ENCODE data around the gene PNKP. TPM values are rescaled to one million over a fixed set of nuclear protein-coding genes. Genes with fewer than 3 reads are reported as not detected.

PNKP gene
- total and polyA plus RNA-seq, 9 of the 15 experiments (the other 6 are each of a cell fraction or from before 2014, with no cell fraction given): 2.8 to 85.4 (median 25.3) TPM

DNA sequence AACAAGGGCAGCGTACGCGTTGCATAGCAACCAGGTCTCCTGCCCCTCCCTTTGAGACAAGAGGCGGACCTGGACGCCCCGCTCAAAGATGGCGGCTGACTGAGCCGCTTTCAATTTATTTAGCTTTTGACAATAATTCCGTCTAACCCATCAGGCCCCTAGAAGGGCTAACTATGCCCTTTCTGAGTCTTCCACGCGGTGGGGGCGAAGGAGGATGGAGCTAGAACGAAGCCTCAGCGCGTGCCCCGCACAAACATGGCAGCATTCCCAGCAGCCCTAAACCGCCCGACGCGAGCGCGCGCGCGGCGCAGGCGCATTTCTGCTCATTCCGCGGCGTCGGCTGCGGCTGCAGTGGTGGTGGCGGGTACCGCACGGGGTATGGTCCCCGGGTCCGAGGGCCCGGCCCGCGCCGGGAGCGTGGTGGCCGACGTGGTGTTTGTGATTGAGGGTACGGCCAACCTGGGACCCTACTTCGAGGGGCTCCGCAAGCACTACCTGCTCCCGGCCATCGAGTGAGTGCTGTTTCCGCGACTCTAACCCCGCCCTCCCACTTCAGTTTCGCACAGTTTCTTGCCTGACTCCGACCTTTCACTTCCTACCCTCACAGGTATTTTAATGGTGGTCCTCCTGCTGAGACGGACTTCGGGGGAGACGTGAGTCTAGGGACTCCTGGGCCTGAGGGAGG, 49.3 kb downstream of the PNKP start, which contains the start of gene MED25 (continued):
- TF ChIP-seq ELF2 (CRISPR knock-in tag; IDR thresholded peaks at IDR 0.05) (no peak), ZNF143 (CRISPR knock-in tag; IDR thresholded peaks at IDR 0.05) (peak; percentile 75), ELK1 (CRISPR knock-in tag; IDR thresholded peaks at IDR 0.05) (no peak), SREBF1 (IDR thresholded peaks at IDR 0.05; ENCODE audit: borderline replicate concordance, low read depth, low read length) (no peak), ZBTB12 (CRISPR knock-in tag; IDR thresholded peaks at IDR 0.05) (0 out of 2 replicates have a peak, but pooled peaks have one; percentile 29), ZNF174 (CRISPR knock-in tag; IDR thresholded peaks at IDR 0.05) (no peak), ZSCAN29 (IDR thresholded peaks at IDR 0.05) (no peak), TEAD2 (tag; IDR thresholded peaks at IDR 0.05) (no peak), BRCA1 (IDR thresholded peaks at IDR 0.05) (no peak), BRCA1 (CRISPR knock-in tag; IDR thresholded peaks at IDR 0.05) (no peak), EP400 (IDR thresholded peaks at IDR 0.05) (peak; percentile 53; the same call in 1 of the 2 replicates), POU5F1 (IDR thresholded peaks at IDR 0.05; ENCODE audit: borderline replicate concordance, low read depth, low read length, partially characterized antibody) (no peak), KDM1A (IDR thresholded peaks at IDR 0.05) (no peak), SETDB1 (IDR thresholded peaks at IDR 0.05; ENCODE audit: low read length) (no peak), PKNOX1 (IDR thresholded peaks at IDR 0.05) (no peak), ZNF79 (CRISPR knock-in tag; IDR thresholded peaks at IDR 0.05; ENCODE audit: low read depth) (no peak), ARID1B (IDR thresholded peaks at IDR 0.05) (no peak), DDX20 (tag; IDR thresholded peaks at IDR 0.05; ENCODE audit: low read depth) (no peak), SMAD3 (CRISPR knock-in tag; conservative IDR thresholded peaks at IDR 0.05) (peak; percentile 77; the same call in 1 of the 2 replicates), OTX1 (CRISPR knock-in tag; IDR thresholded peaks at IDR 0.05) (0 out of 2 replicates have a peak, but pooled peaks have one; percentile 10), ZBTB2 (IDR thresholded peaks at IDR 0.05) (no peak), ID3 (CRISPR knock-in tag; IDR thresholded peaks at IDR 0.05) (no peak), ID3 (tag; IDR thresholded peaks at IDR 0.05) (no peak), MEF2A (IDR thresholded peaks at IDR 0.05; ENCODE audit: control insufficient read depth, low read depth, low read length) (no peak), ZBTB17 (CRISPR knock-in tag; IDR thresholded peaks at IDR 0.05) (peak; percentile 49; the same call in 1 of the 2 replicates)
- TF ChIP-seq, protein P1, sequence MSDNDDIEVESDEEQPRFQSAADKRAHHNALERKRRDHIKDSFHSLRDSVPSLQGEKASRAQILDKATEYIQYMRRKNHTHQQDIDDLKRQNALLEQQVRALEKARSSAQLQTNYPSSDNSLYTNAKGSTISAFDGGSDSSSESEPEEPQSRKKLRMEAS (CRISPR knock-in tag; IDR thresholded peaks at IDR 0.05): peak; percentile 59; the same call in 1 of the 2 replicates
